ENCODE results near the gene DUXA.

Gene DUXA

DNA sequence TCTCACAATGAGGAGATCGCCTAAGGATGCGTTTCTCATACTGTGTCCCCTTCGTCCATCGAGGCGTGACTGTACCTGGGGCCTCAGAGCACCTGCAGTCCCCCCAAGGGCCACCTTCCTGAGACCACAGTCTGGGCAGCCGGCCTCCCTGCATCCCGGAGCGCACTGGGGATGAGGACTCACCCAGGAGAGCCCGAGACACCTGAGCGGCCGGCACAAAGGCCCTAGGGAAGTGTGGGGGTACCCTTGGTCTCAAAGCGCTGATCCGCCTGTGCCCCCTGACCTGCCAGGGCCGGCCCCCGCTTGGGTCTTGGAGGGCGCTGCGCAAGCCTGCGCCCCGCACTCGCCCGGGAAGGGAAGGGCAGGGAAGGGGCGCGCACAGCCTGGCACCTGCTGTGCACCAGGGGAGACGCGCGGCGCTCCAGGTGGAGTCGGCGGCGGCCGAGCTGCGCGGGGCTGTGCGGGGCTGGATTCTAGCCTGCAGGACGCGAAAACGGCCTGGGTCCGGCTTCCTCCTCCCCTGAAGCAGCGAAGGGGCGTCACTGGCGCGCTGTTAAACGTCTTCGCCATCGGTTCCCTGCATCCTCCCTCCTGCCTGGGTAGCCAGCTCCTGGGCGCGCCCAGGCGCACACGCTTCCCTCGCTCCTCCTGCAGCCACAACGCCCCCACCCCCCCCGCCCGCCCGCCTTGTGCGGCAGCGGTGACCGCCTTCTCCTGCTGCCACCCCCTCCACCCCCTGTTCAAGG lies 61.1 kb downstream of the DUXA start:
- DNase-seq (ENCODE audit: low spot score), result no peak
